ENCODE measurements around the gene TUBGCP6.

TUBGCP6 gene

DNA sequence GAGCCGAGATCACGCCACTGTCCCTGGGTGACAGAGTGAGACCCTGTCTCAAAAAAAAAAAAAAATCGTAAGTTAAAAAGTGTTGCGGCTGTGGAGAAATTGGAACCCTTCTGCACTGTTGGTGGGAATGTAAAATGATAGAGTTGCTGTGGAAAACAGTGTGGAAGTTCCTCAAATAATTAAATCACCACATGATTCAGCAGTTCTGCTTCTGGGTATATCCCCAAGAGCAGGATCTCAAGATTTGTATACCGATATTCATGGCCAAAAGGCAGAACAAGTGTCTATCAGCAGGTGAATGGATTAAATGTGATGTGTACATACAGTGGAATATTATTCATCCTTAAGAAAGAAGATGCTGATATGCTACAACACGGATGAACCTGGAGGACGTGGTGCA is 40.3 kb downstream of the TUBGCP6 start:
- no peak for DNase-seq
- TF ChIP-seq, protein P1, sequence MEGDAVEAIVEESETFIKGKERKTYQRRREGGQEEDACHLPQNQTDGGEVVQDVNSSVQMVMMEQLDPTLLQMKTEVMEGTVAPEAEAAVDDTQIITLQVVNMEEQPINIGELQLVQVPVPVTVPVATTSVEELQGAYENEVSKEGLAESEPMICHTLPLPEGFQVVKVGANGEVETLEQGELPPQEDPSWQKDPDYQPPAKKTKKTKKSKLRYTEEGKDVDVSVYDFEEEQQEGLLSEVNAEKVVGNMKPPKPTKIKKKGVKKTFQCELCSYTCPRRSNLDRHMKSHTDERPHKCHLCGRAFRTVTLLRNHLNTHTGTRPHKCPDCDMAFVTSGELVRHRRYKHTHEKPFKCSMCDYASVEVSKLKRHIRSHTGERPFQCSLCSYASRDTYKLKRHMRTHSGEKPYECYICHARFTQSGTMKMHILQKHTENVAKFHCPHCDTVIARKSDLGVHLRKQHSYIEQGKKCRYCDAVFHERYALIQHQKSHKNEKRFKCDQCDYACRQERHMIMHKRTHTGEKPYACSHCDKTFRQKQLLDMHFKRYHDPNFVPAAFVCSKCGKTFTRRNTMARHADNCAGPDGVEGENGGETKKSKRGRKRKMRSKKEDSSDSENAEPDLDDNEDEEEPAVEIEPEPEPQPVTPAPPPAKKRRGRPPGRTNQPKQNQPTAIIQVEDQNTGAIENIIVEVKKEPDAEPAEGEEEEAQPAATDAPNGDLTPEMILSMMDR (IDR thresholded peaks at IDR 0.05; ENCODE audit: low read depth, low read length), result no peak

DNA sequence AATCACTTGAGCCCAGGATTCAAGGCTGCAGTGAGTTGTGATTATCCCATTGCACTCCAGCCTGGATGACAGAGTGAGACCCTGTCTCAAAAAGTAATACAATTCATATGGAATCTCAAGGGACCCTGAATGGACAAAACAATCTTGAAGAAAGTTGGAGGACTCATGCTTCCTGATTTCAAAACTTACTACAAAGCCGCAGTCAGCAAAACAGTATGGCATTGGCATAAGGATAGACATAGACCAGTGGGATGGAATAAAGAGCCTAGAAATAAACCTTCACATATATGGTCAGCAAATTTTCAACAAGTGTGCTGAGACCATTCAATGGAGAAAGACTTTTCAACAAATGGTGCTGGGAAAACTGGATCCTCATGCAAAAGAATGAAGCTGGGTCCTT is 41.5 kb downstream of the TUBGCP6 start:
- H3K9me3 ChIP-seq (ENCODE audit: severe bottlenecking), result no peaks in the 10 kb centered on the region
- no peaks in the 10 kb centered on the region for H3K27me3 ChIP-seq (ENCODE audit: insufficient read depth, low read depth, severe bottlenecking)
- no peak overlapping the region for H3K27ac ChIP-seq
- no peak overlapping the region for H3K4me3 ChIP-seq (ENCODE audit: low read depth, low read length)
- H3K36me3 ChIP-seq, result peaks cover 44% of the 10 kb centered on the region
- TF ChIP-seq, protein P1 (IDR thresholded peaks at IDR 0.05; ENCODE audit: low read depth, low read length), result no peak
- no peak for DNase-seq

More for the DNA sequence above, 40.3 kb downstream of the TUBGCP6 start:
- no peaks in the 10 kb centered on the region for H3K27me3 ChIP-seq (ENCODE audit: insufficient read depth, low read depth, severe bottlenecking)
- no peak overlapping the region for H3K27ac ChIP-seq
- no peaks in the 10 kb centered on the region for H3K9me3 ChIP-seq (ENCODE audit: severe bottlenecking)
- peaks cover 31% of the 10 kb centered on the region for H3K36me3 ChIP-seq
- no peak overlapping the region for H3K4me3 ChIP-seq (ENCODE audit: low read depth, low read length)

DNA sequence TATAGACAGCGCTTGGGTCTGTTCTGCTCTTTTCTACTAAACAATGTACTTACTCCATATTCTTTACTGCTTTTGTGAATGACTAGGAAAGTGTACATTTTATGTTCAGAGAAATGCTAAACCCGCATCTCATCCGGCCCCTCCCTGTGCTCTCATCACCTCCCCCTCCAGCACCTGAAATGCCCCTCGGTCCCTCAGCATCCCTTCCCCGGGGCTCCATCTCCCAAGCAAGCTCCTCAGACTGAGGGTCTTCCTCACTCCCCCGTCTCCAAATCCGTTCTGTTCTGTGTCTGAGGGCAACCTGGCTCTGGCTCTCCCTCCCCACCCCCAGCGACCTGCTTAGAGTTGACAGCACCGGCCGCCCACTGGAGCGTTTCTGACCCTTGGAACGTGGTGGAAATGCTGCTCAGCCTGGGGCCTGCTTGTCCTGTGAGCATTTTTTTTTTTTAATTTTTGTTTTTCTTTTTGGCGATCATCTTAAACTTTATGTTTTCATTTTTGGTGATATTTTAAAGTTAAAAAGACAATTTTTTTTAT is 42.6 kb downstream of the TUBGCP6 start:
- H3K36me3 ChIP-seq, result peaks cover 48% of the 10 kb centered on the region
- H3K27ac ChIP-seq, result no peak overlapping the region
- peak overlapping the region; percentile 42 for H3K4me3 ChIP-seq (ENCODE audit: low read depth, low read length)

DNA sequence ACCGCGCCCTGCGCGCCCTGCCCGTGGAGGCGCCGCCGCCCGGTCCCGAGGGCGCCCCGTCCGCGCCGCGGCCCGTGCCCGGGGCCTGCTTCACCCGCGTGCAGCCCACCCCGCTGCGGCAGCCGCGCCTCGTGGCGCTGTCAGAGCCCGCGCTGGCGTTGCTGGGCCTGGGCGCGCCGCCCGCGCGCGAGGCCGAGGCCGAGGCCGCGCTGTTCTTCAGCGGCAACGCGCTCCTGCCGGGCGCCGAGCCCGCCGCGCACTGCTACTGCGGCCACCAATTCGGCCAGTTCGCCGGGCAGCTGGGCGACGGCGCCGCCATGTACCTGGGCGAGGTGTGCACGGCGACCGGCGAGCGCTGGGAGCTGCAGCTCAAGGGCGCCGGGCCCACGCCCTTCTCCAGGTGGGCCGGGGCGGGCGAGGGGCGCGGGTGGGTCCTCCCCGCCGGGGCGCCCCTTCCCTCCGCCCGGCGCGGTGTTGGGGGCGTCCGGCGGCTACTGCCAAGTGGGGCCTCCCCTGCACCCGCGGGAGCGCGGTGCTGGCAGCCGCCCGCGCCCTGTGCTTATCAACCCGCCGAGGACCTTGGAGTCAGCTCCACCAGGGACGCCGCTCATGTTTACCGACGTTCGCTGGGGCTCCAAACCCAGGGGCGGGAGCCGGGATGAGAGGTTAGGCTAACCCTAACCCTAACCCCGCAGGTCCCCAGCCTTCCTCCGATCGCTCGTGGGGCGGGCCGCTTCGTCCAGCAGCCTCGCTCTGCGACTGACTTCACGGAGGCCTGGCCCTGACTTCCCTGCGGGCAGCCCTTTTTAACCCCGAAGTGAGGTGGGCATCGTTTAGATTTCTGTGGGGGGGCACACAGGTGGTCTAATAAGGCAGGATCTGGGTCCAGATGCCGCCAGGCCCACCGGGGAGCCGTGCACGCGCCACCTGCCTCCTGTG is 43.4 kb downstream of the TUBGCP6 start:
- Histone ChIP-seq H3K27me3 (ENCODE audit: insufficient read depth, low read depth, severe bottlenecking) (no peaks in the 10 kb centered on the region), H3K27ac (peak overlapping the region; percentile 87), H3K4me3 (ENCODE audit: low read depth, low read length) (peak overlapping the region; percentile 74), H3K36me3 (peaks cover 43% of the 10 kb centered on the region), H3K9me3 (ENCODE audit: severe bottlenecking) (no peaks in the 10 kb centered on the region)
- DNase-seq, result no peak
- TF ChIP-seq, protein P1 (IDR thresholded peaks at IDR 0.05; ENCODE audit: low read depth, low read length), result no peak

More for the DNA sequence above, 42.6 kb downstream of the TUBGCP6 start:
- TF ChIP-seq, protein P1 (IDR thresholded peaks at IDR 0.05; ENCODE audit: low read depth, low read length), result no peak
- Histone ChIP-seq H3K27me3 (ENCODE audit: insufficient read depth, low read depth, severe bottlenecking) (no peaks in the 10 kb centered on the region), H3K9me3 (ENCODE audit: severe bottlenecking) (no peaks in the 10 kb centered on the region)
- DNase-seq, result no peak

DNA sequence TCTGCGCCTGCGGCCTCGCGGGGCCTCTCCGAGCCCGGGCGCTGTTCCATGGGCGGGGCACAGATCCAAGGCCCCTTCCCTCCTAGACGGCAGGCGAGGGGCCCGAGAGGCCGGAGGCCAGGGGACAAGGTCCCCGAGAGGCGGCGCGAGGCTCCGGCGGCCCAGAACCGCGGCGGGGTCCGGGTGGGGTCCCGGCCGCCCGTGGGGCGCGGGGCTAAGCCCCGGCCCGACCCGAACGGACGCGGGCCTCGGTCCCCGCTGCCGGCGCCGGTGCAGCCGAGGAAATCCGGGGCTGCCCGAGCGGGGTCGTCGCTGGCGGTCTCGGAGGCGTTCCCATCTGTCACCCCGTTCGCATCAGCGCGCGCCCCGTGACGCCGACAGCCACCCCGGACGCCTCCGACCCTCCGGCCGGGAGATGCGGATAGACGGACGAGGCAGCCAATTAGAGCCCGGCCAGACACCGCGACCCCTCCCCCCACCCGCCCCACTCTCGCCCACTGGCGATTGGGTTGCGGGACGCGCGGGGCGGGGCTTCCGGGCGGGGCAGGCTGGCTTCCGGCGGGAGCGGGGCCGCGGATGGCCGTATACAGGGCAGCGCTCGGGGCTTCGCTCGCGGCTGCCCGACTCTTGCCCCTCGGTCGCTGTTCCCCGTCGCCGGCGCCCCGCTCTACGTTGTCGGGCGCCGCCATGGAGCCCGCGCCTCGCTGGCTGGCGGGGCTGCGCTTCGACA is 44.2 kb downstream of the TUBGCP6 start, which contains the start of gene SELENOO:
Gene SELENOO (plus strand): TSS at position 551 of the 730 bp plus-strand sequence. CDS start 26 bp downstream, at position 577.
- H3K27ac ChIP-seq, result peak within 1 kb of the TSS; percentile 87
- H3K9me3 ChIP-seq (ENCODE audit: severe bottlenecking), result no peaks in the 10 kb centered on the region
- peak; percentile 94 for DNase-seq
- no peaks in the 10 kb centered on the region for H3K27me3 ChIP-seq (ENCODE audit: insufficient read depth, low read depth, severe bottlenecking)
- TF ChIP-seq, protein P1 (IDR thresholded peaks at IDR 0.05; ENCODE audit: low read depth, low read length), result no peak
- H3K36me3 ChIP-seq, result peaks cover 43% of the 10 kb centered on the region
- H3K4me3 ChIP-seq (ENCODE audit: low read depth, low read length), result peak within 1 kb of the TSS; percentile 74

Measured in WERI-Rb-1 (cell line).